NCI-H345 treated with DMSO at 0.1 percent for 48 hours (cell line): ENCODE measurements around the gene ARPP21.

Experiments
- DNase-seq: peaks from one replicate; lab custom pipeline; 2025; ENCODE audit not compliant: unreplicated experiment; lab: John Stamatoyannopoulos, UW

ARPP21 gene

GRCh38 chr3:35674451-35675109 is 35.3 kb downstream of the ARPP21 start:
- no peak for DNase-seq

- DNase-seq, result no peak
Measured at GRCh38 chr3:35675206-35675605, 35.9 kb downstream of the ARPP21 start.

GRCh38 chr3:35675621-35676020 is 36.3 kb downstream of the ARPP21 start:
- no peak for DNase-seq

- DNase-seq, result no peak
Measured at GRCh38 chr3:35677797-35678196, 38.5 kb downstream of the ARPP21 start.

GRCh38 chr3:35678643-35679161 is 39.4 kb downstream of the ARPP21 start:
- DNase-seq, result no peak

- DNase-seq, result no peak
Measured at GRCh38 chr3:35679409-35680080, 40.2 kb downstream of the ARPP21 start.

GRCh38 chr3:35680866-35681650 is 41.7 kb downstream of the ARPP21 start:
- no peak for DNase-seq

GRCh38 chr3:35685153-35685552 is 45.8 kb downstream of the ARPP21 start:
- DNase-seq, result no peak

- DNase-seq, result no peak
Measured at GRCh38 chr3:35688826-35689225, 49.5 kb downstream of the ARPP21 start.

GRCh38 chr3:35690271-35690670 is 50.9 kb downstream of the ARPP21 start:
- no peak for DNase-seq

- DNase-seq, result no peak
Measured at GRCh38 chr3:35705904-35706303, 66.6 kb downstream of the ARPP21 start.

- DNase-seq, result no peak
Measured at GRCh38 chr3:35707904-35708303, 68.6 kb downstream of the ARPP21 start.

GRCh38 chr3:35708394-35709271 is 69.3 kb downstream of the ARPP21 start:
- DNase-seq, result no peak

GRCh38 chr3:35709691-35710090 is 70.4 kb downstream of the ARPP21 start:
- no peak for DNase-seq

- no peak for DNase-seq
Measured at GRCh38 chr3:35710554-35710953, 71.2 kb downstream of the ARPP21 start.

- DNase-seq, result no peak
Measured at GRCh38 chr3:35718921-35719320, 79.6 kb downstream of the ARPP21 start.

GRCh38 chr3:35721628-35722027 is 82.3 kb downstream of the ARPP21 start:
- no peak for DNase-seq

- DNase-seq, result no peak
Measured at GRCh38 chr3:35722902-35723301, 83.6 kb downstream of the ARPP21 start.

- no peak for DNase-seq
Measured at GRCh38 chr3:35723480-35724097, 84.3 kb downstream of the ARPP21 start.

GRCh38 chr3:35724106-35724505 is 84.8 kb downstream of the ARPP21 start:
- DNase-seq, result no peak
